Activated CD4-positive, alpha-beta T cell treated with anti-CD3 and anti-CD28 coated beads for 48 hours (primary cell): ENCODE measurements around the gene ATP1A2.

Experiments
- DNase-seq: peaks from one replicate; pipeline ENCODE4 v3.0.0-alpha.2; 2020

Gene ATP1A2

GRCh38 chr1:160127381-160127780 lies 11.8 kb downstream of the ATP1A2 start:
- DNase-seq: no peak

- no peak for DNase-seq
Observed at GRCh38 chr1:160127865-160128523, 12.4 kb downstream of the ATP1A2 start.

GRCh38 chr1:160128636-160129035 lies 13.1 kb downstream of the ATP1A2 start:
- no peak for DNase-seq

DNA sequence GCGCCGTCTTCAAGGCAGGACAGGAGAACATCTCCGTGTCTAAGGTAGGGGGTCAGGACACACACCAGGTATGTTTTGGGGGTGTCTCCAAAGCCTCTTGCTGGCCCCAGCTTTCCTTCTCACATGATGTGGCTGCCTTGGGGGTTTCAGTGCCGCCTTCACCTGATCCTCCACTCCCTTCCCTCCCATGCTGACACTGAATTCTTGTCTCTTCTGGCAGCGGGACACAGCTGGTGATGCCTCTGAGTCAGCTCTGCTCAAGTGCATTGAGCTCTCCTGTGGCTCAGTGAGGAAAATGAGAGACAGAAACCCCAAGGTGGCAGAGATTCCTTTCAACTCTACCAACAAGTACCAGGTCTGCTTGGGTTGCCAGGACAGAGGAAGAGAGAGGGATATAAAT lies 13.5 kb downstream of the ATP1A2 start:
- no peak for DNase-seq

- no peak for DNase-seq
Observed at GRCh38 chr1:160129558-160129957, 14.0 kb downstream of the ATP1A2 start.

DNA sequence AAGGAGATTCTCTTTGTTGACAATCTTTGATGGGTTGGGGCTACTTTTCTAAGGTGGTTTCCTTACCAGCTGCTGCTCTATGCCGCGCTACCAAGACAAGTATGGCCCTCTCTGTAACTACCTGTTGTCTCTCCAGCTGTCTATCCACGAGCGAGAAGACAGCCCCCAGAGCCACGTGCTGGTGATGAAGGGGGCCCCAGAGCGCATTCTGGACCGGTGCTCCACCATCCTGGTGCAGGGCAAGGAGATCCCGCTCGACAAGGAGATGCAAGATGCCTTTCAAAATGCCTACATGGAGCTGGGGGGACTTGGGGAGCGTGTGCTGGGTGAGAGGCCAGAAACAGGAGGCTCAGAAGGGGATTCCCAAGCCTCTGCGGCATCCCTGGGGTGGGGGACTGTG lies 14.4 kb downstream of the ATP1A2 start:
- no peak for DNase-seq

DNA sequence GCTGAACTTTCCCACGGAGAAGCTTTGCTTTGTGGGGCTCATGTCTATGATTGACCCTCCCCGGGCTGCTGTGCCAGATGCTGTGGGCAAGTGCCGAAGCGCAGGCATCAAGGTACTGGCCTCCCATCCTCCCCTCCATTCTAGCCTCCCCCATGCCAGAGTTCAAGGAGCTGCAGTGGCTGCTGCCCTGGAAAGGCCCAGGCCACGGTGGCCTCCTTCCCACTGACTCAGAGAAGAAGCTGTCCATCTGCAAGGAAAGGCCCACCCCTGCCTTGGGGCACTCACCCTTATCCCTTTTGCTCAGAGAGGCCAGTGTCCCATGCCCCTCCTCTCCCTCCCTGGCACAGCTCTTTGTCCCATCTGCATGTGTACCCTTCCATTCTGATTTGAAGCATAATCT lies 14.9 kb downstream of the ATP1A2 start:
- DNase-seq: no peak

DNA sequence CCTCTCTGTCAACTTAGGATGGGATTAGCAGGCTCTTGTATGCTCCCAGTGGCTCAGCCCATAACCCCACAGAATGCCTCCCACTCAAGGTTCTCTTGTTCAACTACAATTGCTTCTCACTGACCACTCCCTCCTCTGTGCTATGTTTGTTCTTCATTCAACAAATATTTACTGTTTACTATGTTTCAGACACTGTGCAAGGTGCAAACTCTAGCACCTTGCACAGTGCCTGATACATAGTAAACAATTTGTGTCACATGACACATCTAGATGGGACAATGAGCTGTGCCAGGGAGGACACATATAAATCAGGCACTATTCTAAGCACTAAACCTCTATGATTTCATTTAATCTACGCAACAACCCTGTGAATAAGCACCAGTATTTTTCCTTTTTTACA lies 15.4 kb downstream of the ATP1A2 start:
- no peak for DNase-seq

- DNase-seq: no peak
Observed at GRCh38 chr1:160131803-160132565, 16.4 kb downstream of the ATP1A2 start.

- no peak for DNase-seq
Observed at GRCh38 chr1:160133990-160134770, 18.6 kb downstream of the ATP1A2 start.

- DNase-seq: no peak
Observed at GRCh38 chr1:160134791-160135572, 19.4 kb downstream of the ATP1A2 start.

DNA sequence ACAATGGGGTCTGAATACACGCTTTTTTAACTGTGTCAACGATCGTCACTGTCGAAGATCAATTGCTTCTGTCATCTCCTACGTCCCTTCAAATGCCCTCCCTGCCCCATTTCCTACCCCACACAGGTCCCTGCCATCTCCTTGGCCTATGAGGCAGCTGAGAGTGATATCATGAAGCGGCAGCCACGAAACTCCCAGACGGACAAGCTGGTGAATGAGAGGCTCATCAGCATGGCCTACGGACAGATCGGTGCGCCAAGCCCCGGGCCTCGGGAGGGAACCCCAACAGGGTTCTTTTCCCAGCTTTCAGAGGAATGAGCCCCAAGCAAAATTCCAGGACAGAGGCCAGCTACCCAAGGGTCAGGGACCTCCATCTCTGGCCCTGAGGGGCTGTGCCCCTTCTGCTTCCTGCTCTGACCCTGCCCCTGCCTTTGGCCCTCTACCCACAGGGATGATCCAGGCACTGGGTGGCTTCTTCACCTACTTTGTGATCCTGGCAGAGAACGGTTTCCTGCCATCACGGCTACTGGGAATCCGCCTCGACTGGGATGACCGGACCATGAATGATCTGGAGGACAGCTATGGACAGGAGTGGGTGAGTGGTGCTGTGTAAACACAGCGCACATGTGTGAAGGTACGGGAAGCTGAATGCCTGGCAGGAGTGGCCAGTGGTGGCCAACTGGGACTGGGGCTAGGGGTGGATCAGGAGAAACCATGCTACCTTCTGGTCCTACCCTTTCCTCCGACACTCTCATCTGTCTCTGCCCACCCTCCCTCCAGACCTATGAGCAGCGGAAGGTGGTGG lies 20.8 kb downstream of the ATP1A2 start:
- DNase-seq: no peak

DNA sequence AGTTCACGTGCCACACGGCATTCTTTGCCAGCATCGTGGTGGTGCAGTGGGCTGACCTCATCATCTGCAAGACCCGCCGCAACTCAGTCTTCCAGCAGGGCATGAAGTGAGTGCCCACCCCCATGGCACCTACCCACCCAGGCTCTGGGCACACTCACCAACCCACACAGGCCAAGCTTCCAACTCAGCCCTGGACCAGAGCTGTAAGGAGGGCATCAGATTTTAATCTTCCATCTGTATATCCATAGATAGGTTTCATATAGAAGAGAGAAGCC lies 21.3 kb downstream of the ATP1A2 start:
- no peak for DNase-seq

GRCh38 chr1:160137216-160137862 lies 21.8 kb downstream of the ATP1A2 start:
- DNase-seq: no peak

GRCh38 chr1:160139840-160140239 lies 24.3 kb downstream of the ATP1A2 start:
- no peak for DNase-seq

GRCh38 chr1:160143695-160144094 lies 28.1 kb downstream of the ATP1A2 start:
- DNase-seq: no peak

DNA sequence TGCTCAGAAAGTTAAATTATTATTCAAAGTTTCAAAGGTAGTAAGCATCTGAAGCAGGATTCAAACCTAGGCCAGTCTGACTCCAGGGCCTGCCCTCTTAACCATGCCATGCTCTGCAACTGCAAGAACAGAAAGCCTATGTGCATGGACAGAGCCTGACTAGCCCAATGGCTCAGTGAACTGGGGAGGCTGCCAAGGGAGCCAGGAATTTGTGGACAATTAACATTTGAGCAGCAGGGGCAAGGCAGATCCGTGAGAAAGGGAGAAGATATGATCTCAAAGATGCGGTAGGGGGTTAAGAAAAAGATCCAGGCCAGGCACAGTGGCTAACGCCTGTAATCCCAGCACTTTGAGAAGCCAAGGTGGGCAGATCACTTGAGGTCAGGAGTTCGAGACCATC lies 29.4 kb downstream of the ATP1A2 start:
- no peak for DNase-seq

DNA sequence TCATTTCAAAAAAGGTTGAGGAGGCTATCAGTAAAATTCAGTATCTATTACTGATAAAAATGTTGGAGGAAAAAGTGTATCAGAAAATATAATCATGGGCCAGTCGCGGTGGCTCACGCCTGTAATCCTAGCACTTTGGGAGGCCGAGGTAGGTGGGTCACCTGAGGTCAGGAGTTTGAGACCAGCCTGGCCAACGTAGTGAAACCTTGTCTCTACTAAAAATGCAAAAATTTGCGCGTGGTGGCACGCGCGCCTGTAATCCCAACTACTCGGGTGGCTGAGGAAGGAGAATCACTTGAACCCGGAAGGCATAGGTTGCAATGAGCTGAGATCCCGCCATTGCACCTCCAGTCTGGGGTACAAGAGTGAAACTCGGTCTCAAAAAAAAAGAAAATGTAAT lies 30.5 kb downstream of the ATP1A2 start:
- DNase-seq: no peak

DNA sequence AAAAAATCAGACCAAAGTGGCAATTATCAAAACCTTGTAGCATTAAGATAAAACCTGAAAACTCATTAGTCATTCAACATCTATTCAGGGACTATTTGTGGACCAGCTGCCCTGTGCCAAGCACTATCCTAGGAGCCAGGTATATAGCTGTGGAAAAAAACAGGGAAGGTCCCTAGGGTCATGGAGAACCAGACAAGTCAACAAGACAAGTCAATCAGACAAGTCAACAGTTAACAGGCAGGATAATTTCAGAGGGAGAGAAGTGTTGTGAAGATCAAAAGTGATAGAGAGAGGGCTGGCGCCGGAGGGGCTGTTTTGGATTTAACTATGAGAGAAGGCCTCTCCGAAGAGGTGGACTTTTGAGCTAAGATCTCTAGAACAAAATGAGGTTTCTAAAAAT lies 32.6 kb downstream of the ATP1A2 start:
- no peak for DNase-seq

GRCh38 chr1:160149233-160149632 lies 33.7 kb downstream of the ATP1A2 start:
- no peak for DNase-seq

DNA sequence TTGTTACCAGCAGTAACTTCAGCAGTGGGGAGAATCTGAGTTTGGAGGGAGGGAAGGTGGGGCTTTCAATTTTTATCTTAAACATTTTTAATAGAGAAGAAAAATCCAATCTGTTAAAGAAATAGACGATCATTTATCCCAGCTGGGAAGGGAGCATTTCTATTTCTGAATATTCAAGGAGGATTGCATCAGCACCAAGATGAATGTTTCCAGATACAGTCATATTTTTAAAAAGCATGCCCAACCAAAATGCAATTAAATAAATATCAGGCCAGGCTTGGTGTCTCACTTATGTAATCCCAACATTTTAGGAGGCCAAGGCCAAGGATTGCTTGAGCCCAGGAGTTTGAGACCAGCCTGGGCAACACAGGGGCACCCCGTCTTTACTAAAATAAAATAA lies 34.2 kb downstream of the ATP1A2 start:
- no peak for DNase-seq

- DNase-seq: no peak
Observed at GRCh38 chr1:160151303-160151702, 35.7 kb downstream of the ATP1A2 start, which contains the start of gene ATP1A4. ATP1A4 (plus strand) TSS chr1:160151603; CDS start chr1:160152041, 438 bp downstream.
